Activated naive CD8-positive, alpha-beta T cell treated with anti-CD3 and anti-CD28 coated beads for 36 hours (primary cell): ENCODE measurements around the gene MERTK. TPM values are rescaled to one million over a fixed set of nuclear protein-coding genes. Genes with fewer than 3 reads are reported as not detected.

Experiments used
- DNase-seq: peaks from one replicate; pipeline ENCODE4 v3.0.0; 2021
- H3K27ac Mint-ChIP-seq: one replicate; pipeline ENCODE4 v1.8.0; 2022; ENCODE audit warnings: mild to moderate bottlenecking, moderate library complexity, mixed read lengths
- H3K27me3 Mint-ChIP-seq: one replicate; pipeline ENCODE4 v1.8.0; 2022; ENCODE audit warnings: mild to moderate bottlenecking, mixed read lengths
- H3K36me3 Mint-ChIP-seq: one replicate; pipeline ENCODE4 v1.8.0; 2021; ENCODE audit warnings: mild to moderate bottlenecking, mixed read lengths
- H3K4me1 Mint-ChIP-seq: one replicate; pipeline ENCODE4 v1.8.0; 2021; ENCODE audit warnings: mixed read lengths
- H3K4me3 Mint-ChIP-seq: one replicate; pipeline ENCODE4 v1.8.0; 2022; ENCODE audit warnings: mild to moderate bottlenecking, moderate library complexity, mixed read lengths
- H3K9me3 Mint-ChIP-seq: one replicate; pipeline ENCODE4 v1.8.0; 2022; ENCODE audit warnings: mixed read lengths
- total RNA-seq, 2 experiments: library from RNA; stranded (reverse); gene quantifications; one replicate each; pipeline ENCODE4 v1.2.3, GENCODE V29; 2021

Gene MERTK
- total RNA-seq, 2 experiments from 2014 or later: 0.33 to 0.44 TPM

GRCh38 chr2:111975053-111975552, 76.7 kb downstream of the MERTK start:
- Mint-ChIP-seq H3K27ac (no peak overlapping the region), H3K36me3 (no peaks in the 10 kb centered on the region), H3K27me3 (peaks cover 11% of the 10 kb centered on the region), H3K4me1 (no peaks in the 10 kb centered on the region), H3K9me3 (peaks cover 13% of the 10 kb centered on the region), H3K4me3 (no peak overlapping the region)
- DNase-seq: no peak

- H3K36me3 Mint-ChIP-seq: no peaks in the 10 kb centered on the region
- no peak overlapping the region for H3K27ac Mint-ChIP-seq
- H3K27me3 Mint-ChIP-seq: peaks cover 11% of the 10 kb centered on the region
- H3K9me3 Mint-ChIP-seq: peaks cover 13% of the 10 kb centered on the region
- no peak overlapping the region for H3K4me3 Mint-ChIP-seq
- DNase-seq: no peak
- H3K4me1 Mint-ChIP-seq: no peaks in the 10 kb centered on the region
These were observed 77.4 kb downstream of the MERTK start for GRCh38 chr2:111975819-111976218.

- H3K9me3 Mint-ChIP-seq: peaks cover 13% of the 10 kb centered on the region
- no peak overlapping the region for H3K4me3 Mint-ChIP-seq
- peaks cover 4% of the 10 kb centered on the region for H3K27me3 Mint-ChIP-seq
- no peak for DNase-seq
- no peak overlapping the region for H3K27ac Mint-ChIP-seq
- no peaks in the 10 kb centered on the region for H3K4me1 Mint-ChIP-seq
- no peaks in the 10 kb centered on the region for H3K36me3 Mint-ChIP-seq
These were observed 78.8 kb downstream of the MERTK start for GRCh38 chr2:111977240-111977639.

GRCh38 chr2:111978452-111979170, 80.2 kb downstream of the MERTK start:
- Mint-ChIP-seq H3K9me3 (peaks cover 13% of the 10 kb centered on the region), H3K27me3 (no peaks in the 10 kb centered on the region), H3K27ac (no peak overlapping the region), H3K4me3 (no peak overlapping the region), H3K4me1 (peaks cover 4% of the 10 kb centered on the region), H3K36me3 (no peaks in the 10 kb centered on the region)
- no peak for DNase-seq

GRCh38 chr2:111981666-111982065, 83.3 kb downstream of the MERTK start:
- H3K36me3 Mint-ChIP-seq: no peaks in the 10 kb centered on the region
- H3K9me3 Mint-ChIP-seq: peaks cover 13% of the 10 kb centered on the region
- H3K27ac Mint-ChIP-seq: no peak overlapping the region
- H3K27me3 Mint-ChIP-seq: peaks cover 4% of the 10 kb centered on the region
- DNase-seq: no peak
- H3K4me3 Mint-ChIP-seq: no peak overlapping the region
- H3K4me1 Mint-ChIP-seq: peaks cover 4% of the 10 kb centered on the region

- Mint-ChIP-seq H3K27ac (no peak overlapping the region), H3K4me3 (no peak overlapping the region), H3K36me3 (no peaks in the 10 kb centered on the region), H3K9me3 (peaks cover 4% of the 10 kb centered on the region), H3K27me3 (peaks cover 4% of the 10 kb centered on the region), H3K4me1 (peaks cover 4% of the 10 kb centered on the region)
- DNase-seq: no peak
These were observed 84.4 kb downstream of the MERTK start for GRCh38 chr2:111982822-111983221.

- Mint-ChIP-seq H3K27me3 (peaks cover 4% of the 10 kb centered on the region), H3K36me3 (no peaks in the 10 kb centered on the region), H3K27ac (no peak overlapping the region), H3K9me3 (no peaks in the 10 kb centered on the region), H3K4me1 (peaks cover 4% of the 10 kb centered on the region), H3K4me3 (no peak overlapping the region)
- DNase-seq: no peak
These were observed 85.2 kb downstream of the MERTK start for GRCh38 chr2:111983478-111984212.

- peaks cover 4% of the 10 kb centered on the region for H3K4me1 Mint-ChIP-seq
- peaks cover 4% of the 10 kb centered on the region for H3K27me3 Mint-ChIP-seq
- no peak overlapping the region for H3K27ac Mint-ChIP-seq
- no peak for DNase-seq
- no peak overlapping the region for H3K4me3 Mint-ChIP-seq
- H3K36me3 Mint-ChIP-seq: no peaks in the 10 kb centered on the region
- H3K9me3 Mint-ChIP-seq: no peaks in the 10 kb centered on the region
These were observed 85.8 kb downstream of the MERTK start for GRCh38 chr2:111984213-111984604.

- no peak for DNase-seq
- peaks cover 4% of the 10 kb centered on the region for H3K27me3 Mint-ChIP-seq
- no peak overlapping the region for H3K4me3 Mint-ChIP-seq
- H3K36me3 Mint-ChIP-seq: no peaks in the 10 kb centered on the region
- H3K9me3 Mint-ChIP-seq: no peaks in the 10 kb centered on the region
- peaks cover 4% of the 10 kb centered on the region for H3K4me1 Mint-ChIP-seq
- no peak overlapping the region for H3K27ac Mint-ChIP-seq
These were observed 87.1 kb downstream of the MERTK start for GRCh38 chr2:111985514-111985913.

GRCh38 chr2:111986116-111986900, 87.9 kb downstream of the MERTK start:
- H3K4me1 Mint-ChIP-seq: peaks cover 4% of the 10 kb centered on the region
- no peak overlapping the region for H3K4me3 Mint-ChIP-seq
- no peaks in the 10 kb centered on the region for H3K36me3 Mint-ChIP-seq
- H3K9me3 Mint-ChIP-seq: no peaks in the 10 kb centered on the region
- H3K27ac Mint-ChIP-seq: no peak overlapping the region
- DNase-seq: no peak
- peaks cover 4% of the 10 kb centered on the region for H3K27me3 Mint-ChIP-seq

- Mint-ChIP-seq H3K36me3 (no peaks in the 10 kb centered on the region), H3K27ac (no peak overlapping the region), H3K4me3 (no peak overlapping the region), H3K4me1 (no peaks in the 10 kb centered on the region), H3K9me3 (no peaks in the 10 kb centered on the region), H3K27me3 (peaks cover 7% of the 10 kb centered on the region)
- DNase-seq: no peak
These were observed 92.0 kb downstream of the MERTK start for GRCh38 chr2:111990375-111990774.

GRCh38 chr2:111990856-111991255, 92.4 kb downstream of the MERTK start:
- Mint-ChIP-seq H3K4me1 (no peaks in the 10 kb centered on the region), H3K36me3 (no peaks in the 10 kb centered on the region), H3K27me3 (peaks cover 3% of the 10 kb centered on the region), H3K4me3 (no peak overlapping the region), H3K27ac (no peak overlapping the region), H3K9me3 (no peaks in the 10 kb centered on the region)
- DNase-seq: no peak

- no peaks in the 10 kb centered on the region for H3K36me3 Mint-ChIP-seq
- H3K4me3 Mint-ChIP-seq: no peak overlapping the region
- no peak overlapping the region for H3K27ac Mint-ChIP-seq
- H3K27me3 Mint-ChIP-seq: peaks cover 3% of the 10 kb centered on the region
- no peaks in the 10 kb centered on the region for H3K4me1 Mint-ChIP-seq
- DNase-seq: no peak
- no peaks in the 10 kb centered on the region for H3K9me3 Mint-ChIP-seq
These were observed 95.6 kb downstream of the MERTK start for GRCh38 chr2:111994042-111994441.

GRCh38 chr2:111995148-111995547, 96.7 kb downstream of the MERTK start:
- no peak overlapping the region for H3K4me3 Mint-ChIP-seq
- H3K9me3 Mint-ChIP-seq: no peaks in the 10 kb centered on the region
- H3K36me3 Mint-ChIP-seq: no peaks in the 10 kb centered on the region
- peaks cover 3% of the 10 kb centered on the region for H3K27me3 Mint-ChIP-seq
- H3K27ac Mint-ChIP-seq: no peak overlapping the region
- no peak for DNase-seq
- no peaks in the 10 kb centered on the region for H3K4me1 Mint-ChIP-seq

GRCh38 chr2:111999809-112000208, 101.4 kb downstream of the MERTK start:
- Mint-ChIP-seq H3K4me1 (peaks cover 9% of the 10 kb centered on the region), H3K27me3 (peaks cover 4% of the 10 kb centered on the region), H3K4me3 (no peak overlapping the region), H3K27ac (no peak overlapping the region), H3K36me3 (no peaks in the 10 kb centered on the region), H3K9me3 (no peaks in the 10 kb centered on the region)
- DNase-seq: no peak
